ENCODE results near the gene MAMSTR. TPM values are rescaled to one million over a fixed set of nuclear protein-coding genes. Genes with fewer than 3 reads are reported as not detected.

The MAMSTR gene
- total RNA-seq, 1 experiment from 2014 or later: 1.6 TPM

- Histone ChIP-seq H3K9me3 (ENCODE audit: control insufficient read depth, low read depth, low read length) (no peaks in the 10 kb centered on the region), H3K4me2 (ENCODE audit: insufficient read depth, insufficient read length, low read length) (no peak overlapping the region), H2BK15ac (ENCODE audit: low read depth, low read length) (no peak overlapping the region), H3K56ac (ENCODE audit: insufficient read length, low read depth, low read length) (no peak overlapping the region), H3K23me2 (ENCODE audit: insufficient read length, low read depth, low read length, poor library complexity, severe bottlenecking) (no peaks in the 10 kb centered on the region), H2BK120ac (ENCODE audit: low read depth, low read length, poor library complexity, severe bottlenecking) (no peak overlapping the region), H2AK5ac (ENCODE audit: insufficient read length, low read length) (no peak overlapping the region), H3K18ac (ENCODE audit: insufficient read length, low read depth, low read length) (no peak overlapping the region), H3K27ac (ENCODE audit: insufficient read length, low read depth, low read length) (no peak overlapping the region), H3K23ac (ENCODE audit: insufficient read length, low read depth, low read length) (no peak overlapping the region), H4K20me1 (ENCODE audit: control insufficient read depth, insufficient read depth, insufficient read length) (no peaks in the 10 kb centered on the region), H3K9ac (ENCODE audit: extremely low read depth, insufficient read length, low read length) (no peak overlapping the region), H2BK5ac (ENCODE audit: insufficient read length, low read length) (no peak overlapping the region), H3T11ph (ENCODE audit: low read length) (no peak overlapping the region), H3K14ac (ENCODE audit: insufficient read depth, low read length) (no peak overlapping the region), H4K8ac (replicated peaks; ENCODE audit: insufficient read length, low read depth, low read length) (no peak overlapping the region), H2BK12ac (ENCODE audit: insufficient read length, low read depth, low read length) (no peak overlapping the region), H3K4me1 (ENCODE audit: insufficient read depth, low read length) (no peaks in the 10 kb centered on the region), H2BK20ac (ENCODE audit: low read depth, low read length, poor library complexity, severe bottlenecking) (no peak overlapping the region), H4K5ac (ENCODE audit: insufficient read length, low read depth, low read length) (no peak overlapping the region), H4K91ac (ENCODE audit: insufficient read length, low read depth, low read length) (no peak overlapping the region), H3K79me2 (ENCODE audit: insufficient read depth, low read length) (no peaks in the 10 kb centered on the region), H3K4ac (ENCODE audit: low read depth, low read length) (no peak overlapping the region), H2AFZ (ENCODE audit: low read length) (no peak overlapping the region), H3K79me1 (ENCODE audit: insufficient read depth, low read depth, low read length, poor library complexity, severe bottlenecking) (no peaks in the 10 kb centered on the region), H3K27me3 (ENCODE audit: insufficient read depth, low read length) (no peaks in the 10 kb centered on the region; the same call in 1 of the 2 replicates)
- Mint-ChIP-seq H3K4me3 (no peak overlapping the region), H3K9me3 (no peaks in the 10 kb centered on the region), H3K4me1 (peaks cover 3 to 6% of the 10 kb centered on the region in 2 experiments), H3K36me3 (ENCODE audit: insufficient read depth in 1 of 3, low read depth in 3 of 3) (no peaks in the 10 kb centered on the region; a peak in 1 of 7 replicates), H3K27ac (no peak overlapping the region), H3K27me3 (ENCODE audit: low read depth) (peaks cover 9% of the 10 kb centered on the region)
- no peak for TF ChIP-seq CTCF (conservative IDR thresholded peaks at IDR 0.05)
- no CpG with 5 or more reads among the region's 7 CpGs for WGBS (ENCODE audit: extremely low coverage, insufficient read length, low lambda C conversion rate)
- no peak for DNase-seq
These were observed 38.4 kb downstream of the MAMSTR start for GRCh38 chr19:48681127-48681470.

Data from H9 (cell line).